Measurements from ENCODE around the gene HTR1B.

The HTR1B gene

GRCh38 chr6:77455271-77455670 is 8.0 kb downstream of the HTR1B start:
- H3K36me3 ChIP-seq (ENCODE audit: insufficient read depth, insufficient read length, low read length), result no peaks in the 10 kb centered on the region
- H3K4me1 ChIP-seq (ENCODE audit: insufficient read depth, insufficient read length), result no peaks in the 10 kb centered on the region
- H3K9ac ChIP-seq (ENCODE audit: insufficient read length, low read depth), result no peak overlapping the region
- no peaks in the 10 kb centered on the region for H3K9me3 ChIP-seq (ENCODE audit: insufficient read depth, low read length)
- H3K27me3 ChIP-seq (ENCODE audit: insufficient read depth, insufficient read length), result no peaks in the 10 kb centered on the region
- no peak overlapping the region for H3K4me3 ChIP-seq (ENCODE audit: insufficient read length, low read depth)
- DNase-seq (ENCODE audit: low read depth, low spot score), result no peak
- TF ChIP-seq ZNF274 (IDR thresholded peaks at IDR 0.05; ENCODE audit: low read depth, low read length) (no peak), SUZ12 (IDR thresholded peaks at IDR 0.05; ENCODE audit: extremely low read depth, insufficient read depth, insufficient read length) (no peak), YY1 (IDR thresholded peaks at IDR 0.05; ENCODE audit: insufficient read depth, insufficient read length) (no peak)

DNA sequence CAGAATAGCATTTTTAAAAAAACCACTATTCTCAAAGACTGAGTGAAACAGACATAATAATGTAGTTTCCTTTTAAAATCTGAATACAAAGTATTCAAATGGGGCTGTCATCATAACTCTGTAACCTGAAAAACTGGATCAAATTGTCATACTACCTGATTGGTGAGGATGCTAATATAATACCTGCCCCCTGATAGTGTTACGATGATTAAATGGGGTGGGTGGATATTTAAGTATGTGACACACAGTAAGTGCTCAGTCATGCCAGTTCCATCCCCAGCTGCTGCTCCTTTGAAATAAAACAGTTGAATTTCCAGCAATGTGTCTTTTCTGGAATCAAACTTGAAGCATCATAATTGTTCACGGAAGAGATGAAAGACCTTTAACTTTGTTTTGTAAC is 8.9 kb downstream of the HTR1B start:
- no peak for TF ChIP-seq SUZ12 (IDR thresholded peaks at IDR 0.05; ENCODE audit: extremely low read depth, insufficient read depth, insufficient read length)
- TF ChIP-seq ZNF274 (IDR thresholded peaks at IDR 0.05; ENCODE audit: low read depth, low read length), result no peak
- TF ChIP-seq YY1 (IDR thresholded peaks at IDR 0.05; ENCODE audit: insufficient read depth, insufficient read length), result no peak
- H3K27me3 ChIP-seq (ENCODE audit: insufficient read depth, insufficient read length), result no peaks in the 10 kb centered on the region
- H3K9me3 ChIP-seq (ENCODE audit: insufficient read depth, low read length), result no peaks in the 10 kb centered on the region
- no peak overlapping the region for H3K9ac ChIP-seq (ENCODE audit: insufficient read length, low read depth)
- DNase-seq (ENCODE audit: low read depth, low spot score), result no peak
- H3K4me3 ChIP-seq (ENCODE audit: insufficient read length, low read depth), result no peak overlapping the region
- H3K36me3 ChIP-seq (ENCODE audit: insufficient read depth, insufficient read length, low read length), result no peaks in the 10 kb centered on the region
- no peaks in the 10 kb centered on the region for H3K4me1 ChIP-seq (ENCODE audit: insufficient read depth, insufficient read length)

DNA sequence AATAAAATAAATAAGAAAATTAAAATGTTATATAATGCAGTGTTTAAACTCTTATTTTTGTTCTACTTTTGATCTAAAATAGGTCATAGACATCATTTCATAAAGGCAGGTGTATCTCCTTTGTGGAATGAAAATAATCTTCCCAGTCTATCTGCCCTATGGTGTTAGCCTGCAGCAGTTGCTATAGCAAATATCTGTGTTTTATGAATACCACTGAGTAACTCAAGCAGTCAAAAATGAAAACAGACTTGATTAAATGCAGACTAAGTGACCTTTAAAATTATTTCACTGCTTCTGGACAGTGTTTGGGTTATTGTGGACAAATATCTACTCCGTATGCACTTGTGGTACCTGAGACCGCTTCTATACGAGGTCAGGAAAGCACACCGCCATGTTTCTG is 11.8 kb downstream of the HTR1B start:
- no peak overlapping the region for H3K9ac ChIP-seq (ENCODE audit: insufficient read length, low read depth)
- TF ChIP-seq SUZ12 (IDR thresholded peaks at IDR 0.05; ENCODE audit: extremely low read depth, insufficient read depth, insufficient read length), result no peak
- TF ChIP-seq YY1 (IDR thresholded peaks at IDR 0.05; ENCODE audit: insufficient read depth, insufficient read length), result no peak
- no peak for TF ChIP-seq ZNF274 (IDR thresholded peaks at IDR 0.05; ENCODE audit: low read depth, low read length)

DNA sequence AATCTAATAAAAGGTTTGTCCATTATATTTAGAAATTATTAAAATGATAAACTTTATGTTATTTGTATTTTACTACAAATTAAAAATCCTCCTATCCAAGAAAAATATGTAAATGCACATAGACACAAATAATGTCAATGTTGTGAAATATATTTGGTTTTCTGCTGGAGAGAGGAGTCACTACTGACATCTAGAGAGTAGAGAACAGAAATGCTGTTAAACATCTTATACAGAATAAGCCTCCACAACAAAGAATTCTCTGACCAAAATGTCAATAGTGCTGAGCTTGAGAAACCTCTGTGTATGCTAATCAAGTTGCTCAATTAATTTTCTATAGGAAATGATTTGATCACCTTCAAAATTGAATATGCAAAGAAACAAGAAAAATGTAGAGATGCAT is 12.4 kb downstream of the HTR1B start:
- H3K4me3 ChIP-seq (ENCODE audit: insufficient read length, low read depth), result no peak overlapping the region
- DNase-seq (ENCODE audit: low read depth, low spot score), result no peak
- H3K36me3 ChIP-seq (ENCODE audit: insufficient read depth, insufficient read length, low read length), result no peaks in the 10 kb centered on the region
- no peaks in the 10 kb centered on the region for H3K9me3 ChIP-seq (ENCODE audit: insufficient read depth, low read length)
- H3K27me3 ChIP-seq (ENCODE audit: insufficient read depth, insufficient read length), result no peaks in the 10 kb centered on the region
- H3K4me1 ChIP-seq (ENCODE audit: insufficient read depth, insufficient read length), result no peaks in the 10 kb centered on the region
- no peak overlapping the region for H3K9ac ChIP-seq (ENCODE audit: insufficient read length, low read depth)
- no peak for TF ChIP-seq ZNF274 (IDR thresholded peaks at IDR 0.05; ENCODE audit: low read depth, low read length)
- no peak for TF ChIP-seq YY1 (IDR thresholded peaks at IDR 0.05; ENCODE audit: insufficient read depth, insufficient read length)
- TF ChIP-seq SUZ12 (IDR thresholded peaks at IDR 0.05; ENCODE audit: extremely low read depth, insufficient read depth, insufficient read length), result no peak

More for the DNA sequence above, 11.8 kb downstream of the HTR1B start:
- H3K4me1 ChIP-seq (ENCODE audit: insufficient read depth, insufficient read length), result no peaks in the 10 kb centered on the region
- no peaks in the 10 kb centered on the region for H3K36me3 ChIP-seq (ENCODE audit: insufficient read depth, insufficient read length, low read length)
- H3K4me3 ChIP-seq (ENCODE audit: insufficient read length, low read depth), result no peak overlapping the region
- DNase-seq (ENCODE audit: low read depth, low spot score), result no peak
- no peaks in the 10 kb centered on the region for H3K27me3 ChIP-seq (ENCODE audit: insufficient read depth, insufficient read length)
- no peaks in the 10 kb centered on the region for H3K9me3 ChIP-seq (ENCODE audit: insufficient read depth, low read length)

- Histone ChIP-seq H3K4me3 (ENCODE audit: insufficient read length, low read depth) (no peak overlapping the region), H3K27me3 (ENCODE audit: insufficient read depth, insufficient read length) (no peaks in the 10 kb centered on the region), H3K4me1 (ENCODE audit: insufficient read depth, insufficient read length) (no peaks in the 10 kb centered on the region), H3K36me3 (ENCODE audit: insufficient read depth, insufficient read length, low read length) (no peaks in the 10 kb centered on the region), H3K9ac (ENCODE audit: insufficient read length, low read depth) (no peak overlapping the region), H3K9me3 (ENCODE audit: insufficient read depth, low read length) (no peaks in the 10 kb centered on the region)
- TF ChIP-seq SUZ12 (IDR thresholded peaks at IDR 0.05; ENCODE audit: extremely low read depth, insufficient read depth, insufficient read length) (no peak), ZNF274 (IDR thresholded peaks at IDR 0.05; ENCODE audit: low read depth, low read length) (no peak), YY1 (IDR thresholded peaks at IDR 0.05; ENCODE audit: insufficient read depth, insufficient read length) (no peak)
- no peak for DNase-seq (ENCODE audit: low read depth, low spot score)
These were observed 14.7 kb downstream of the HTR1B start for GRCh38 chr6:77448546-77448945.

GRCh38 chr6:77447254-77447653 is 16.0 kb downstream of the HTR1B start:
- H3K36me3 ChIP-seq (ENCODE audit: insufficient read depth, insufficient read length, low read length), result no peaks in the 10 kb centered on the region
- DNase-seq (ENCODE audit: low read depth, low spot score), result no peak
- no peak for TF ChIP-seq ZNF274 (IDR thresholded peaks at IDR 0.05; ENCODE audit: low read depth, low read length)
- TF ChIP-seq YY1 (IDR thresholded peaks at IDR 0.05; ENCODE audit: insufficient read depth, insufficient read length), result no peak
- TF ChIP-seq SUZ12 (IDR thresholded peaks at IDR 0.05; ENCODE audit: extremely low read depth, insufficient read depth, insufficient read length), result no peak

DNA sequence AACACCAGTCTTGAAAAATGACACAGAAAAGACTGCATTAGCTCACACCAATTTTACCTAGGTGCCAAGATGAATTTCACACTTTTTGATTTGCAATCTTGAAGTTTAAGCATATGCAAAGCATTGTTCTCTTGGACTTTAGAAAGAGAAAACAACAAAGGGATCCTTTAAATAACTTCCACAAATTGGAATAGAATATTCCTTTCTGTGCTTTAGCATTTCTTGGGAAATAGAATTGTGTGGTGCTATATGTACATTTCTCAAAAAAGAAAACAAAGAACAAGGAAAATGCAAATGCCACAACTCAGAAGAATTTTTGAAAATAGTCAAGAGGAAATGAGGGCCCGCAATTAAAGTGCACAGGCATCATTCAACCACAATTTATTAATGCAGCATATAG is 17.0 kb downstream of the HTR1B start:
- Histone ChIP-seq H3K9ac (ENCODE audit: insufficient read length, low read depth) (no peak overlapping the region), H3K4me1 (ENCODE audit: insufficient read depth, insufficient read length) (no peaks in the 10 kb centered on the region), H3K9me3 (ENCODE audit: insufficient read depth, low read length) (no peaks in the 10 kb centered on the region), H3K4me3 (ENCODE audit: insufficient read length, low read depth) (no peak overlapping the region), H3K36me3 (ENCODE audit: insufficient read depth, insufficient read length, low read length) (no peaks in the 10 kb centered on the region), H3K27me3 (ENCODE audit: insufficient read depth, insufficient read length) (no peaks in the 10 kb centered on the region)
- TF ChIP-seq YY1 (IDR thresholded peaks at IDR 0.05; ENCODE audit: insufficient read depth, insufficient read length) (no peak), ZNF274 (IDR thresholded peaks at IDR 0.05; ENCODE audit: low read depth, low read length) (no peak), SUZ12 (IDR thresholded peaks at IDR 0.05; ENCODE audit: extremely low read depth, insufficient read depth, insufficient read length) (no peak)
- DNase-seq (ENCODE audit: low read depth, low spot score), result no peak

More at GRCh38 chr6:77447254-77447653, 16.0 kb downstream of the HTR1B start:
- Histone ChIP-seq H3K9me3 (ENCODE audit: insufficient read depth, low read length) (no peaks in the 10 kb centered on the region), H3K4me1 (ENCODE audit: insufficient read depth, insufficient read length) (no peaks in the 10 kb centered on the region), H3K9ac (ENCODE audit: insufficient read length, low read depth) (no peak overlapping the region), H3K27me3 (ENCODE audit: insufficient read depth, insufficient read length) (no peaks in the 10 kb centered on the region), H3K4me3 (ENCODE audit: insufficient read length, low read depth) (no peak overlapping the region)
